ENCODE measurements around the gene IL6. TPM values are rescaled to one million over a fixed set of nuclear protein-coding genes. Genes with fewer than 3 reads are reported as not detected.
A peak's percentile ranks its signal among the peaks of the same experiment; 100 is the strongest.

IL6 gene
- total and polyA plus RNA-seq, 9 of the 15 experiments (the other 6 are each of a cell fraction or from before 2014, with no cell fraction given): 0.76 to 2.9 (median 1.5) TPM

DNA sequence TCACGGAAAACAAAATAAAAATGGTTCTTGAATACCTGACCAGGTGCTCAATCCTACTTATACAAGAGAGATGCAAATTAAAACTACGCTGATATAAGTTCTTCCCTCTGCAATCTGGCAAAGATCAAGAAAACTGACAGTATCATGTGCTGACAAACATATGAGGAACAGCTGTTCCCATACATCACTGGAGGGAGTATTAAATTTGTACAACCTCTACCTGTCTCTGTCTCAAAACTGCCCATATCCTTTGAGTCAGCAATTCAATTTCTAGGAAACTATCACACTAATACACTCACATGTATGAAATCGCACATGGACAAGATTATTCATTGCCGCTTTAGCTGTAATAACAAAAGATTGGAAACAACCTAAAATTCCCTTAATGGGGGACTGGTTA is 11.0 kb upstream of the IL6 start:
- intact Hi-C loops (cut with micrococcal nuclease): no loop called here
- CTCF ChIA-PET (ENCODE audit: low intra/inter-chr PET ratio): interaction anchor here (0.6 kb wide), 1 partner anchor 11 kb away, joined by 4 read pairs; the partner anchor contains the start of gene IL6

More for the DNA sequence above, 11.0 kb upstream of the IL6 start:
- Histone ChIP-seq H3K9me3 (replicated peaks; ENCODE audit: control insufficient read depth, insufficient read depth, low read depth, low read length) (no peaks in the 10 kb centered on the region), H3K9ac (ENCODE audit: insufficient read depth in 1 of 2, low read depth in 2 of 2, low read length in 2 of 2) (no peak overlapping the region), H3K4me2 (ENCODE audit: insufficient read depth, low read length) (no peak overlapping the region), H3K4me3 (no peak overlapping the region), H3K79me2 (ENCODE audit: control insufficient read depth, insufficient read depth, low read length) (no peaks in the 10 kb centered on the region), H4K20me1 (replicated peaks; ENCODE audit: control insufficient read depth, insufficient read depth, low read length) (no peaks in the 10 kb centered on the region), H3K36me3 (ENCODE audit: control insufficient read depth, insufficient read depth, low read length) (no peaks in the 10 kb centered on the region), H3K27ac (ENCODE audit: extremely low read depth, low read depth, low read length) (no peak overlapping the region), H3K4me1 (replicated peaks in 1 of 2; ENCODE audit: control insufficient read depth in 2 of 2, insufficient read depth in 2 of 2, low read length in 2 of 2) (peaks cover 3 to 31% of the 10 kb centered on the region in 2 experiments; a peak in 4 of 5 replicates), H3K9me1 (ENCODE audit: control insufficient read depth, insufficient read depth, low read length) (no peaks in the 10 kb centered on the region), H3K27me3 (ENCODE audit: control insufficient read depth in 2 of 2, insufficient read depth in 2 of 2, low read length in 2 of 2) (no peaks in the 10 kb centered on the region), H2AFZ (ENCODE audit: low read depth, low read length) (peak overlapping the region; percentile 48)
- BruUV-seq (replicated peaks): no TSS peak
- 49% methylated on average over 4 of the region's 4 CpGs for WGBS (ENCODE audit: insufficient coverage, low coverage, missing lambda C conversion rate)
- TF ChIP-seq DMBX1 (CRISPR knock-in tag; IDR thresholded peaks at IDR 0.05; ENCODE audit: borderline replicate concordance) (0 out of 2 replicates have a peak, but pooled peaks have one; percentile 38), ETV1 (tag; conservative IDR thresholded peaks at IDR 0.05; ENCODE audit: low read depth) (0 out of 2 replicates have a peak, but pooled peaks have one; percentile 8), EP400 (IDR thresholded peaks at IDR 0.05) (0 out of 2 replicates have a peak, but pooled peaks have one; percentile 15), MEIS2 (IDR thresholded peaks at IDR 0.05; ENCODE audit: partially characterized antibody) (peak; percentile 41), TRIM24 (IDR thresholded peaks at IDR 0.05) (no peak), C11orf30 (IDR thresholded peaks at IDR 0.05; ENCODE audit: low read depth) (peak; percentile 65), ZNF184 (CRISPR knock-in tag; IDR thresholded peaks at IDR 0.05) (no peak), ZNF316 (IDR thresholded peaks at IDR 0.05) (peak; percentile 84), MAFG (tag; conservative IDR thresholded peaks at IDR 0.05) (peak; percentile 25; the same call in 1 of the 2 replicates), ZFP36 (IDR thresholded peaks at IDR 0.05; ENCODE audit: low read depth, low read length, partially characterized antibody) (peak; percentile 65), DACH1 (IDR thresholded peaks at IDR 0.05; ENCODE audit: partially characterized antibody) (peak; percentile 78), DPF2 (IDR thresholded peaks at IDR 0.05) (0 out of 2 replicates have a peak, but pooled peaks have one; percentile 10)
- TF ChIP-seq, protein P1, sequence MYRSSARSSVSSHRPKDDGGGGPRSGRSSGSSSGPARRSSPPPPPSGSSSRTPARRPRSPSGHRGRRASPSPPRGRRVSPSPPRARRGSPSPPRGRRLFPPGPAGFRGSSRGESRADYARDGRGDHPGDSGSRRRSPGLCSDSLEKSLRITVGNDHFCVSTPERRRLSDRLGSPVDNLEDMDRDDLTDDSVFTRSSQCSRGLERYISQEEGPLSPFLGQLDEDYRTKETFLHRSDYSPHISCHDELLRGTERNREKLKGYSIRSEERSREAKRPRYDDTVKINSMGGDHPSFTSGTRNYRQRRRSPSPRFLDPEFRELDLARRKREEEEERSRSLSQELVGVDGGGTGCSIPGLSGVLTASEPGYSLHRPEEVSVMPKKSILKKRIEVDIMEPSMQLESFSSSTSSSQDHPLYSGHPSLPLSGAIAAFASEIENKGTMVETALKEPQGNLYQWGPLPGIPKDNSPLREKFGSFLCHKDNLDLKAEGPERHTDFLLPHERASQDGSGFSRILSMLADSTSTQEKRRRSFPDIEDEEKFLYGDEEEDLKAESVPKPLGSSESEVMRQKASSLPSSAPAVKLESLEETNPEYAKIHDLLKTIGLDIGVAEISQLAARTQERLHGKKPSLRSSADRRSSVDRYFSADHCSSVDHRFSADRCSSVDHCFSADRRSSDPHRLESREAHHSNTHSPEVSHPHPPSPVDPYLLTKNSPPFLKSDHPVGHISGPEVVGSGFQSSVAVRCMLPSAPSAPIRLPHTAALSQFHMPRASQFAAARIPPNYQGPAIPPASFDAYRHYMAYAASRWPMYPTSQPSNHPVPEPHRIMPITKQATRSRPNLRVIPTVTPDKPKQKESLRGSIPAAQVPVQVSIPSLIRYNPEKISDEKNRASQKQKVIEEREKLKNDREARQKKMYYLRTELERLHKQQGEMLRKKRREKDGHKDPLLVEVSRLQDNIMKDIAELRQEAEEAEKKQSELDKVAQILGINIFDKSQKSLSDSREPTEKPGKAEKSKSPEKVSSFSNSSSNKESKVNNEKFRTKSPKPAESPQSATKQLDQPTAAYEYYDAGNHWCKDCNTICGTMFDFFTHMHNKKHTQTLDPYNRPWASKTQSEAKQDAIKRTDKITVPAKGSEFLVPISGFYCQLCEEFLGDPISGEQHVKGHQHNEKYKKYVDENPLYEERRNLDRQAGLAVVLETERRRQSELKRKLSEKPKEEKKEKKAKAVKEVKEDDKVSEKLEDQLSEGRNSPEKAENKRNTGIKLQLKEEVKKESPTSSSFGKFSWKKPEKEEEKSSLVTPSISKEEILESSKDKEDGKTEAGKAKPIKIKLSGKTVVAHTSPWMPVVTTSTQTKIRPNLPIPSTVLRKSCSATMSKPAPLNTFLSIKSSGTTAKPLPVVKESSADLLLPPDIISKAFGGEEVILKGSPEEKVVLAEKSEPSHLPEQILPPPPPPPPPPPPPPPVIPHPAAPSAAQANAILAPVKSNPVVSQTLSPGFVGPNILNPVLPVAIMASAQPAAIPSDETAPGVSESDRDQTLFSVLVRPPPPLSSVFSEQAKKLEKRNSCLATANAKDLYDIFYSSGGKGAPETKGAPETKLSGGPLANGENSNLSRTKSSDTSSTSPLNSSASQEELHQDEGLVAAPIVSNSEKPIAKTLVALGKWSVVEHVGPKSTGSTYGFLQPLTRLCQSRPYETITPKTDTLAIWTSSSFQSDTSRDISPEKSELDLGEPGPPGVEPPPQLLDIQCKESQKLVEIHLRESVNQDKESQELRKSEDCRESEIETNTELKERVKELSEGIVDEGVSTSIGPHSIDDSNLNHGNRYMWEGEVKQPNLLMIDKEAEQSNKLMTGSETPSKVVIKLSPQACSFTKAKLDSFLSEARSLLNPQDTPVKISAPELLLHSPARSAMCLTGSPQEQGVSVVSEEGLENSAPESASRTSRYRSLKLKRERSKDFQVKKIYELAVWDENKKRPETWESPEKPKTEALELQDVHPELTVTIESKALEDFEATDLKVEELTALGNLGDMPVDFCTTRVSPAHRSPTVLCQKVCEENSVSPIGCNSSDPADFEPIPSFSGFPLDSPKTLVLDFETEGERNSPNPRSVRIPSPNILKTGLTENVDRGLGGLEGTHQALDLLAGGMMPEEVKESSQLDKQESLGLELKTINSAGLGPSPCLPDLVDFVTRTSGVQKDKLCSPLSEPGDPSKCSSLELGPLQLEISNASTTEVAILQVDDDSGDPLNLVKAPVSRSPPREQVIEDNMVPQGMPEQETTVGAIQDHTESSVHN (IDR thresholded peaks at IDR 0.05; ENCODE audit: borderline replicate concordance in 1 of 2, low read depth in 1 of 2): 0 out of 4 replicates have a peak, but pooled peaks of 1 of the 2 experiments have one; percentile 24
- TF ChIP-seq, protein P2, sequence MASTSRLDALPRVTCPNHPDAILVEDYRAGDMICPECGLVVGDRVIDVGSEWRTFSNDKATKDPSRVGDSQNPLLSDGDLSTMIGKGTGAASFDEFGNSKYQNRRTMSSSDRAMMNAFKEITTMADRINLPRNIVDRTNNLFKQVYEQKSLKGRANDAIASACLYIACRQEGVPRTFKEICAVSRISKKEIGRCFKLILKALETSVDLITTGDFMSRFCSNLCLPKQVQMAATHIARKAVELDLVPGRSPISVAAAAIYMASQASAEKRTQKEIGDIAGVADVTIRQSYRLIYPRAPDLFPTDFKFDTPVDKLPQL (IDR thresholded peaks at IDR 0.05; ENCODE audit: extremely low read depth, insufficient read length): no peak
- in situ Hi-C loops (cut with MboI): no loop called here
- POLR2A ChIA-PET: no interaction called here
- DNase-seq (ENCODE audit: extremely low read depth in 1 of 4, low spot score in 3 of 4) (no peak), FAIRE-seq (no peak), ATAC-seq (no peak)
